G401 (cell line): ENCODE measurements around the gene ZIC1. TPM values are rescaled to one million over a fixed set of nuclear protein-coding genes. Genes with fewer than 3 reads are reported as not detected.

Experiments
- DNase-seq: peaks from one replicate; pipeline ENCODE4 v3.0.0-alpha.2; 2015; ENCODE audit warnings: low spot score
- in situ Hi-C: cut with HindIII; loops from 2 replicates; pipeline ENCODE4 v1.10.0; 2016; ENCODE audit warnings: low sequenced_read_pairs, mixed read lengths
- total RNA-seq: library from RNA; depleted of rRNA; stranded (reverse); fragments of >200 nt; shearing (Covaris generic); gene quantifications from 2 replicates; pipeline ENCODE4 v1.2.3, GENCODE V29; 2014

Gene ZIC1
- total RNA-seq, 1 experiment from 2014 or later = not detected

- in situ Hi-C loops = no loop called here
- peak; percentile 67 for DNase-seq
Observed at GRCh38 chr3:147406028-147406931, 2.9 kb upstream of the ZIC1 start, which contains the start of gene ZIC4. Gene ZIC4 (minus strand): TSS chr3:147406543. CDS start chr3:147402797, 3,746 bp downstream.

GRCh38 chr3:147407114-147407497 lies 2.1 kb upstream of the ZIC1 start:
- in situ Hi-C loops = no loop called here

GRCh38 chr3:147407498-147408187 lies 1.5 kb upstream of the ZIC1 start:
- in situ Hi-C loops = no loop called here
- peak; percentile 64 for DNase-seq

More at GRCh38 chr3:147407114-147407497, 2.1 kb upstream of the ZIC1 start:
- DNase-seq = peak; percentile 77

GRCh38 chr3:147408188-147409100 lies 721 bp upstream of the ZIC1 start:
- peak; percentile 57 for DNase-seq
- in situ Hi-C loops = no loop called here

- in situ Hi-C loops = no loop called here
- DNase-seq = no peak
Observed at GRCh38 chr3:147410116-147410525, 956 bp downstream of the ZIC1 start.

GRCh38 chr3:147410526-147411237 lies 1.5 kb downstream of the ZIC1 start:
- no peak for DNase-seq
- in situ Hi-C loops = no loop called here

GRCh38 chr3:147411238-147411814 lies 2.2 kb downstream of the ZIC1 start:
- DNase-seq = no peak
- in situ Hi-C loops = no loop called here

GRCh38 chr3:147411815-147412241 lies 2.7 kb downstream of the ZIC1 start:
- in situ Hi-C loops = no loop called here
- DNase-seq = peak; percentile 65

GRCh38 chr3:147412261-147412916 lies 3.2 kb downstream of the ZIC1 start:
- in situ Hi-C loops = no loop called here
- no peak for DNase-seq

GRCh38 chr3:147412917-147413685 lies 3.9 kb downstream of the ZIC1 start:
- no peak for DNase-seq
- in situ Hi-C loops = no loop called here

GRCh38 chr3:147413686-147414389 lies 4.7 kb downstream of the ZIC1 start:
- DNase-seq = no peak
- in situ Hi-C loops = no loop called here

- peak; percentile 42 for DNase-seq
- in situ Hi-C loops = no loop called here
Observed at GRCh38 chr3:147414390-147415138, 5.4 kb downstream of the ZIC1 start.

- in situ Hi-C loops = no loop called here
- DNase-seq = peak; percentile 90
Observed at GRCh38 chr3:147415286-147415685, 6.1 kb downstream of the ZIC1 start.

GRCh38 chr3:147415874-147416273 lies 6.7 kb downstream of the ZIC1 start:
- DNase-seq = peak; percentile 57
- in situ Hi-C loops = no loop called here

- peak; percentile 41 for DNase-seq
- in situ Hi-C loops = no loop called here
Observed at GRCh38 chr3:147416931-147417330, 7.8 kb downstream of the ZIC1 start.
